Ectodermal cell (in vitro differentiated cells): ENCODE results near the gene ZNF74.

ENCODE experiments used
- H3K27ac ChIP-seq: 2 replicates; pipeline ENCODE4 v1.7.0; 2013; ENCODE audit warnings: mild to moderate bottlenecking, low read depth, low read length; ENCODE audit not compliant: insufficient read depth, poor library complexity, severe bottlenecking
- H3K27me3 ChIP-seq: 2 replicates; pipeline ENCODE4 v1.7.0; 2013; ENCODE audit warnings: mild to moderate bottlenecking, low read length; ENCODE audit not compliant: insufficient read depth, control insufficient read depth, poor library complexity, severe bottlenecking
- H3K36me3 ChIP-seq: one replicate; pipeline ENCODE4 v1.7.0; 2013; ENCODE audit warnings: low read length; ENCODE audit not compliant: control insufficient read depth, insufficient read depth
- H3K4me1 ChIP-seq: one replicate; pipeline ENCODE4 v1.7.0; 2013; ENCODE audit warnings: low read length; ENCODE audit not compliant: control insufficient read depth, insufficient read depth
- H3K4me3 ChIP-seq: 2 replicates; pipeline ENCODE4 v1.7.0; 2013; ENCODE audit warnings: low read depth, low read length, control low read depth; ENCODE audit not compliant: insufficient read depth
- H3K9me3 ChIP-seq: 2 replicates; pipeline ENCODE4 v1.7.0; 2013; ENCODE audit warnings: mild to moderate bottlenecking, low read length, moderate library complexity; ENCODE audit not compliant: control insufficient read depth
- WGBS, 2 experiments: methylation state at CpG; one replicate each; pipeline ENCODE4 v1.1.7; 2013; ENCODE audit warnings: missing lambda C conversion rate in 2 of 2; 5-methylcytosine and 5-hydroxymethylcytosine counted together

The ZNF74 gene

DNA sequence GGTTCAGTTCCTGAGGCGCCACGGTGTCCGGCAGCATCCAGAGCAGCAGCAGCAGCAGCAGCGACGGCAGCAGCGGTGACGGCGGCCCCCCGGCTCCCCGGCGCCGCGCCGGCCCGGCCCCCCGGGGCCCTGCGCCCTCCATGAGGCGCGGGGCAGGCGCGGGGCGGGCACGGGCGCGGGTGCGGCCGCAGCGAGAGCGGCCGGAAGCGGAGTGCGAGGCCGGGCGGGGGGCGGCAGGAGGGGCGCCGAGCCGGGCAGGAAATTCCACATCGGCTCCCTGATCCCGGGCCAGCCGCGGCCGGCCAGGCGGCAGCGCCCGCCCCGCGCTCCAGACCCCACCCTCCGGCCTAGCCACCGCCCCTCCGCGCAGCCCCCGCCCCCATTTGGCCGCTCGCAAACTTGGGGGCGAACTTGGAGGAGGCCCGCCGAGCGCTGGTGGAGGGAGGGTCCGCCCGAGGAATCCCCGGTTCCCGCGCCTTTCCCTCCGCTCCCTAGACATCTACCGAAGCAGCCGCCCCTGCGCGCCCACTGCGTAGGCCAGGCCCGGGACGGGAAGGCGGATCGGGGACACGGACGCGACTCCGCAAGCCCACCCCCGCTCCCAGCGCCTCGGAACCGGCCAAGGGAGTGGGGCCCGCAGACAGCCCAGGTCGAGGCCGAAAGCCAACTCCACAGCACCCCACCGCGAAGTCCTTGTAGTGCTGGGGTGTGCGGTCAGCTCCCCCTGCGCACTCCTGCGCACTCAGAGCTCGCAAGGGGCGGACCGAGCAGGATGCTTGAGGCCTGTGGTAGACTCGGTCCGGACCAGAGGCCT is 43.9 kb downstream of the ZNF74 start, which contains the start of gene SCARF2:
SCARF2 (minus strand) TSS at position 213 of the 814 bp plus-strand sequence; CDS start at position 142, 71 bp downstream.
- Histone ChIP-seq H3K36me3 (peaks cover 3% of the 10 kb centered on the region), H3K4me1 (peaks cover 9% of the 10 kb centered on the region), H3K4me3 (peak within 1 kb of the TSS; percentile 46), H3K27ac (no peak within 1 kb of the TSS), H3K27me3 (peaks cover 72% of the 10 kb centered on the region), H3K9me3 (no peaks in the 10 kb centered on the region)
- WGBS, 2 experiments, result 1% methylated on average over 95 of the region's 95 CpGs

DNA sequence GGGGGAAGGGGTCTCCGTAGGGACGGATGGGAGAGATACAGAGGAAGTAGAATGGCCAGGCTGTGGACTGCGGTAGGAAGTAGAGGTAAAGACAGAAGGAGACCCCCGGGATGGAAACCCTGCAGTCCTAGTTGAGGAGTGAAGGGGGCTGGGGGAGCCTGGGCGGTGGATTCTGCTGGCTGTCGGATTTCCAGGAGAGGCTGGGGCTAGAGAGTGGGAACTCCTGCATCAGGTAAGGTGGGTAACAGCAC is 44.4 kb downstream of the ZNF74 start:
- Histone ChIP-seq H3K27me3 (peaks cover 67% of the 10 kb centered on the region), H3K36me3 (peaks cover 3% of the 10 kb centered on the region), H3K4me3 (peak overlapping the region; percentile 46), H3K27ac (no peak overlapping the region), H3K9me3 (no peaks in the 10 kb centered on the region), H3K4me1 (peaks cover 9% of the 10 kb centered on the region)
- WGBS, 2 experiments, result 25% methylated on average over 6 of the region's 6 CpGs

DNA sequence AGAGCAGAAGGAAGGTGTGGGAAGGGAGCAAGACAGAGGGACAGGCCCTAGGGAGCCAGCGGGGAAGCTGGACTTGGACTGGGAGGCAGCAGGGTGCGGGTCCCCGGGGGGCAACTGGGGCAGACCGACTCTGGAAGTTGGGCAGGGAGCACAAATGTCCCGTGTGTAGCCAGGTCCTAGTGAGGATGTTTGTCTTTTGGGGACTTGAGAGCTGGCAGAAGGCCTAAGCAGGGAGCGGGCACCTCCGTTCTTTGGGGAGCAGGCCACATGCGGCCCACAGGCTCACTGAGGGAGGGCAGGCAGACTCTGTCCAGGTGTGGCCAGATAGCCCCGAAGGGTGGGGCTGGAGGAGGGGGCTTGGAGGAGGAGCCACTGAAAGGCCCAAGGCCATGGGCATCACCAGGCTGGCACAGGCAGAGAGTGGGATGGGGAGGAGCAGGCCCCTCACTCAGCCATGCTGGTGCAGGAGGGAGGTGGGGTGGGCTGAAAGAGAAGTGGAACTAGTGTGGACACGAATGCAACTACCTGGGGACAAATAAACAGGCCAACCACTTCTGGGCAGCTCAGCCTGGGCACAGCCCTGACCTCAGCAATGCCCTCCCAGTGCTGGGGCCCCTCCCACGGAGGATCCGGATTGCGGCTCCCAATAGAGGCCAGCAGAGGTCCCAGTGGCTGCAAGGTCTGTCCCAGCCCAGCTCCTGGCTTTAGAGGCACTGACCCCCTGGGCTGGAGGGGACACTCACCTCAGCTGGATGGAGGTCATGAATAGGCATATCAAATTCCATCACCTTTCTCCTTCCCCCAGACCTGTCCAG is 44.9 kb downstream of the ZNF74 start:
- 65 to 67% methylated on average over 13 of the region's 13 CpGs for WGBS, 2 experiments
- Histone ChIP-seq H3K9me3 (no peaks in the 10 kb centered on the region), H3K36me3 (peaks cover 3% of the 10 kb centered on the region), H3K4me1 (peaks cover 9% of the 10 kb centered on the region), H3K4me3 (no peak overlapping the region), H3K27ac (no peak overlapping the region), H3K27me3 (peaks cover 62% of the 10 kb centered on the region)

DNA sequence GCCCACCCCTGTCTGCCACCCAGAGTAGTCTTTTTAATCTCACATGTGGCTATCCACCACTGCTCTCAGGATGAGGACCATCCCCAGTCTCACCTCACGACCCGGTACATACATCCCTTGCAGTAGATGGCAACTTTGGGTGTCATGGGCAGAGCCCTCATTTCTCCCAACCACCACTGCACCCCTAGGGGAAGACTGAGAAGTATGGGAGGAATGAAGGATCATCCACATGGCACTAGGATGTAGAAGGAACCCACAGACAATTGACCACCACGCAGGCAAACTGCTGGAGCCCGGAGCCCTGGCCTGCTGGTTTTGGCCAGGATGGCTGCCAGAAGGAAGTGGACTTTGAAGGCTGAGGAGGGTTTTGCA is 45.6 kb downstream of the ZNF74 start:
- H3K27ac ChIP-seq, result no peak overlapping the region
- no peak overlapping the region for H3K4me3 ChIP-seq
- H3K9me3 ChIP-seq, result no peaks in the 10 kb centered on the region
- H3K36me3 ChIP-seq, result peaks cover 3% of the 10 kb centered on the region
- H3K27me3 ChIP-seq, result peaks cover 55% of the 10 kb centered on the region
- WGBS, 2 experiments, result 92 to 93% methylated on average over 4 of the region's 4 CpGs
- peaks cover 9% of the 10 kb centered on the region for H3K4me1 ChIP-seq

DNA sequence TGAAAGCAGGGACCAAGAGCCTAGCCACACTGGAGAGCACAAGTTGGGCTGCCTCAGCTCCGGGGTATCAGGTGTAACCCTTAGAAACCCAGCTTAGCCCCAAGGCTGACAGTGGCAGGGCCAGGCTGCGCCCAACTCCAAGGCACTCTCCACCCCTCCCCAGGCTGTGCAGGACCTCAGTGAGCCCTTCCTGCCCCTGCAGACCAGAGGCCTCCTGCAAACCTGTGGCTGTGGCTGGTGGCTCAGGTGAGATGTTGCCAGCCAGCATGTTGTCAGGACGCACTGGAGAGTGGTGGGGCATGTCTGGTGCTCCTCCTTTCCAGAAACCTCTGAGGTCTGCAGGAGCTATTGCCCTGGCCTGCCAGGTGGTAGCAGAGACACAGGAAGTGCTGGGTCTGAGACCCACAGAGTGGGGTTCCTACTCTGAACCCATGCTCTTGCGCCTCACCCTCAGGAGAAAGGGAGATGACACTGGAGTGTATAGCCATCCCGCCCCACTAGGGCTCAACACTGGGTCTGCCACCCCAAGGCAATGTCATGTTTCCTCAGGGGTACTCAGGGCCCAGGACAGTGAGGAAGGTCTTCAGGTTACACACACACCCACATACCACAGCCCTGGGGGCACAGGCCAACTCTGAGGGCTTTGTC is 46.1 kb downstream of the ZNF74 start:
- Histone ChIP-seq H3K27ac (no peak overlapping the region), H3K27me3 (peaks cover 50% of the 10 kb centered on the region), H3K9me3 (no peaks in the 10 kb centered on the region), H3K4me3 (no peak overlapping the region), H3K36me3 (peaks cover 3% of the 10 kb centered on the region), H3K4me1 (peaks cover 9% of the 10 kb centered on the region)
- 90 to 96% methylated on average over 5 of the region's 5 CpGs for WGBS, 2 experiments

DNA sequence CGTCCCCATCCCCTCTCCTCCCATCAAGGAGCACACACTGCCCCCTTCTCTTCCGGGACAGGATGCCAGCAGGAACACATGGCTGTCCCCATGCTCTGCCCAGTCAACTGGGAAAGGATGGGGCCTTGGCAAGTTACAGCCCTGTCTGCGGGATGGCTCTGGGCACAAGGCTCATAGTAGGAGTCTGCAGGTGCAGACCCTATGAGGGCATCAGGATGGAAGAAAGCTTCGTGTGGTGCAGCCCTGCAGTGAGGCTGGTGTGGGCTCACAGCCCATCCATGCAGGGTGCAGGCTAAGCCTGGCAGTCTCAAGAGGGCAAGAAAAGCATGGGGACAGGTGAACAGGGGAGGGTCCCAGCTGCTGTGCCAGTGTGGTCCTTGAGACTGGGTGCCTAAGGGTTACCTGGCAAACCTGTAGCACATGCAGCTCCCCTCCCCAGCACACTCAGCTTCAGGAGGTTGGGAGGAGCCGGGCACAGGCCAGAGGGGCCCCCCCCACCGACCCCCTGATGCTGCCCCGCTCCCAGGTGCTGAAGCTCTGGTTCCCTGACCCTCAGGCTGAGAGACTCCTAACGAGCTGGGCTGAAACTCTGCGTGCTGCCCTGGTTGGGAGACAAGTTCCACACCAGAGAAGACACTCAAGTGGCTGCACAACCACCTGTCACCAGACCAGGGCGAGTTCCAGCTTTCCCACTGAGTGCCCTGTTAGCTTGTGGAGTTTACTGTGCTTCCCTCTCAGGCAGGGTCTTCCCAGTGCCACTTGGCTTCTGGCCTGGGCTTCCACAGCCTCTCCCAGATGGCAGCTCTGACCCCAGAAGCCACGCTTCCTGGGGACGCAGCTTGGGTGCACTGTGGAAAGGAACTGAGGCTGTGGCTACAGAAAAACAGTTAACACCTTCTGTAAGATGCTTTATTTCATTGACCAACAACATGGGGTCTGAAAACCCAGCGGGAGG is 47.0 kb downstream of the ZNF74 start:
- Histone ChIP-seq H3K36me3 (peaks cover 3% of the 10 kb centered on the region), H3K4me3 (no peak overlapping the region), H3K9me3 (no peaks in the 10 kb centered on the region), H3K27me3 (peaks cover 41% of the 10 kb centered on the region), H3K4me1 (peaks cover 9% of the 10 kb centered on the region), H3K27ac (no peak overlapping the region)
- 70 to 76% methylated on average over 13 of the region's 13 CpGs for WGBS, 2 experiments

DNA sequence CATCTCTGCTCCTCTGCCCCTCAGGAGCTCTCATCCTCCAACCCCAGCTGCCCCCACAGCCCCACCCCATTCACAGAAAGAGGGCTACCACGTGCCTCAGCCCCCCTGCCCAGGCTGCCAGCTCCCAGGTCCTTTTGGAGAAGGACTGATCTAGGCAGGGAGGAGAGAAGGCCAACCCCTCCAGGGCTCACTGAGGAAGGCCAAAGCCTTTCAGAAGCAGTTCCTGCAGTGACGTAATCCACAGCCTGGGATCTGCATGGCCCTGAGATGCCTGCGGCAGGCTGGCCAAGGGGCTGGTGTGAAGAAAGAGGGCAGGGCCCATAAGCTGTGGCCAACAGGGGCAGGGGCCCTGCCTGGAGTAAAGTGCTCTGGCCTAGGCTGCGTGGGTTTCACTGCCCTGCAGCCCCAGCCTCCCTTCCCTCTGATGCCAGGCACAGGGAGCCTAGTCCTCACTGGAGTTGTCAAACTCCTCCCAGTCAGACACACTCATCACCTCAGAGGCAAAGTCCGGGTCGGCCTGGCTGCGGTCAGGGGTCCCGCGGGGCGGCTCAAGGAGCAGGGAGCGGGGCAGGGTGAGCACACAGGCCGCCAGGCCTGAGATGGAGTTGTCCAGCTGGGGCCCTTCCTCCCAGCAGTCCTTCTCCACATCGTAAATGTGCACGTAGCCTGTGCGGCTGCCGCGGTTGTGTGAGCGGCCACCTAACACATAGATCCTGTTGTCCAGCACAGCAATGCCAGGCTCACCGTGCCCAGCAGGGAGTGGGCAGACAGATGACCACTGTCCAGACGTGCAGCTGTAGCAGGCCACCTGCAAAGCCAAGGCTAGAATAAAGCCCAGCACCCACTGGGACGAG is 47.9 kb downstream of the ZNF74 start:
- peaks cover 3% of the 10 kb centered on the region for H3K36me3 ChIP-seq
- no peak overlapping the region for H3K4me3 ChIP-seq
- H3K4me1 ChIP-seq, result peaks cover 5% of the 10 kb centered on the region
- H3K27ac ChIP-seq, result no peak overlapping the region
- H3K27me3 ChIP-seq, result peaks cover 32% of the 10 kb centered on the region
- WGBS, 2 experiments, result 89 to 90% methylated on average over 21 of the region's 21 CpGs
- H3K9me3 ChIP-seq, result no peaks in the 10 kb centered on the region

DNA sequence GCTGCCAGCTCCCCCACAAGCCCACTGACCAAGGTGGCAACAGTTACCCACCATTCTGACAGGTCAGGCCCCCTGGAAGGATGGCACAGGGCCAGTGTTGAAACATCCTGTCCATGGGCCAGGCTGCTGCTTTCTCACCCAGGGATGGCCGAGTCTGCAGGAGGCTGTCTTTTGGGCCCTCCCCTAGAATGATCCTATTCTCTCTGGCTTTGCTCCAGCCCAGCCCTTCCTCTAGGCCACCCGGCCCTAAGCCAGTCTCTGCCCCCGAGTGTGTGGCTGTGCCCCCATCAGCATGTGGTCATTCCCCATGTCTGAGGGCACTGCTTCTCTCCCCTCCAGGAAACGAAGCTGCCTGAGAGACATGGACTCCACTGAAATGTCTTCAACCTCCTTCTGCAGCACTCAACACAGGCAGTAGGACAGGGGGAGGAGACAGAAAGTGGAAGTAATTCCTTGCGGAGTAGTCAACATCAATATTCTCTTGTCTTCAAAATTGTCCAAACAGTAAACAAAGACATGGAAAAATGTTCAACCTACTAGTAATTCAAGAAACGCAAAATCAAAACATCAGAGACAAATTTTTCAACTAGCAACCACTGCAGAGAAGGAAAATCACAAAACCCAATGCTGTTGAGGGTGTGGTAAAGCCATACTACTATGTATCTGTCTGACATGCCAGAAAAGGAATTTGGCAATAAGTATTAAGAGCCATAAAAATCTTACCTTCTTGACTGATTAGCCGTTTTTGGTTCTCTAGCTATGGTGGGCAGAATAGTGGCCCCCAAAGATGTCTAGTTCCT is 48.7 kb downstream of the ZNF74 start:
- H3K4me1 ChIP-seq, result no peaks in the 10 kb centered on the region
- H3K9me3 ChIP-seq, result no peaks in the 10 kb centered on the region
- WGBS, 2 experiments, result 90 to 91% methylated on average over 7 of the region's 7 CpGs
- H3K4me3 ChIP-seq, result no peak overlapping the region
- no peak overlapping the region for H3K27ac ChIP-seq
- H3K36me3 ChIP-seq, result peaks cover 3% of the 10 kb centered on the region
- peaks cover 24% of the 10 kb centered on the region for H3K27me3 ChIP-seq
